CD14-positive monocyte (primary cell): ENCODE data around the gene TMEM184C. TPM values are rescaled to one million over a fixed set of nuclear protein-coding genes. Genes with fewer than 3 reads are reported as not detected.

Experiments used
- DNase-seq, 3 donors: peaks; one replicate each; pipeline ENCODE4 v3.0.0-alpha.2; 2011 to 2022
- H2AFZ ChIP-seq: 2 replicates; pipeline ENCODE4 v1.6.0; 2012; ENCODE audit warnings: mild to moderate bottlenecking, low read depth, low read length, inconsistent platforms; ENCODE audit not compliant: insufficient read depth, poor library complexity, severe bottlenecking
- H3K27ac ChIP-seq, 2 donors: 1 replicate in 1 of 2; 2 replicates in 1 of 2; pipeline ENCODE4 v1.5.1; 2012 to 2013; ENCODE audit warnings: low read length in 2 of 2, control low read depth in 1 of 2, inconsistent platforms in 1 of 2, low read depth in 1 of 2, mild to moderate bottlenecking in 1 of 2
- H3K27me3 ChIP-seq, 2 donors: one replicate each; pipeline versions ENCODE4 v1.6.0 to v1.6.1; 2011 to 2013; ENCODE audit warnings: low read length in 2 of 2; ENCODE audit not compliant: control insufficient read depth in 2 of 2, insufficient read depth in 2 of 2
- H3K36me3 ChIP-seq, 2 donors: replicated peaks in 1 of 2; 1 replicate in 1 of 2; 2 replicates in 1 of 2; pipeline versions ENCODE4 v1.5.1 to v1.6.1; 2012 to 2013; ENCODE audit warnings: low read length in 2 of 2, control low read depth in 1 of 2, inconsistent platforms in 1 of 2, mild to moderate bottlenecking in 1 of 2; ENCODE audit not compliant: insufficient read depth in 2 of 2, control insufficient read depth in 1 of 2
- H3K4me1 ChIP-seq, 2 donors: 1 replicate in 1 of 2; 2 replicates in 1 of 2; pipeline versions ENCODE4 v1.5.1 to v1.6.1; 2012 to 2013; ENCODE audit warnings: low read length in 2 of 2, control low read depth in 1 of 2, inconsistent platforms in 1 of 2, mild to moderate bottlenecking in 1 of 2, moderate library complexity in 1 of 2; ENCODE audit not compliant: insufficient read depth in 2 of 2, control insufficient read depth in 1 of 2
- H3K4me2 ChIP-seq: replicated peaks from 2 replicates; pipeline ENCODE3; 2012; ENCODE audit warnings: low read length, moderate library complexity, mild to moderate bottlenecking; ENCODE audit not compliant: poor library complexity, severe bottlenecking; ENCODE audit errors: extremely low read depth
- H3K4me3 ChIP-seq, 3 experiments: fragments of 200-600 bp in 1 of 3; sonication (generic) in 1 of 3; replicated peaks in 1 of 3; 1 replicate in 2 of 3; 2 replicates in 1 of 3; pipeline ENCODE4 v1.5.1; 2011 to 2013; ENCODE audit warnings: low read length in 3 of 3, mild to moderate bottlenecking in 3 of 3, control low read depth in 2 of 3, low read depth in 2 of 3, inconsistent platforms in 1 of 3, moderate library complexity in 1 of 3
- H3K79me2 ChIP-seq: 2 replicates; pipeline ENCODE4 v1.6.0; 2012; ENCODE audit warnings: mild to moderate bottlenecking, control low read depth, inconsistent platforms, low read length, moderate library complexity; ENCODE audit not compliant: insufficient read depth
- H3K9ac ChIP-seq: 2 replicates; pipeline ENCODE4 v1.6.0; 2017; ENCODE audit warnings: low read length, mild to moderate bottlenecking; ENCODE audit not compliant: insufficient read depth, poor library complexity, severe bottlenecking
- H3K9me3 ChIP-seq, 2 donors: replicated peaks in 1 of 2; 1 replicate in 1 of 2; 2 replicates in 1 of 2; pipeline versions ENCODE4 v1.5.1 to v1.6.1; 2012 to 2013; ENCODE audit warnings: low read length in 2 of 2, control low read depth in 1 of 2; ENCODE audit not compliant: control insufficient read depth in 1 of 2, insufficient read depth in 1 of 2
- H4K20me1 ChIP-seq: 2 replicates; pipeline ENCODE4 v1.6.0; 2012; ENCODE audit warnings: mild to moderate bottlenecking, low read length, control low read depth, moderate library complexity; ENCODE audit not compliant: insufficient read depth
- H3K27ac Mint-ChIP-seq, 7 donors: one replicate each; pipeline ENCODE4 v1.8.0; 2020; ENCODE audit warnings: mild to moderate bottlenecking in 7 of 7, mixed read lengths in 7 of 7, moderate library complexity in 6 of 7, inconsistent platforms in 2 of 7
- H3K27me3 Mint-ChIP-seq, 3 donors: one replicate each; pipeline ENCODE4 v1.8.0; 2021 to 2022; ENCODE audit warnings: low read depth in 3 of 3, mild to moderate bottlenecking in 3 of 3, mixed read lengths in 3 of 3, moderate library complexity in 3 of 3, inconsistent platforms in 1 of 3
- H3K36me3 Mint-ChIP-seq, 2 donors: one replicate each; pipeline ENCODE4 v1.8.0; 2020; ENCODE audit warnings: mixed read lengths in 2 of 2, inconsistent platforms in 1 of 2, mild to moderate bottlenecking in 1 of 2
- H3K4me1 Mint-ChIP-seq: one replicate; pipeline ENCODE4 v1.8.0; 2020; ENCODE audit warnings: mild to moderate bottlenecking, mixed read lengths
- H3K4me3 Mint-ChIP-seq, 2 donors: one replicate each; pipeline ENCODE4 v1.8.0; 2020; ENCODE audit warnings: mild to moderate bottlenecking in 2 of 2, mixed read lengths in 2 of 2, moderate library complexity in 1 of 2
- H3K9me3 Mint-ChIP-seq, 7 donors: one replicate each; pipeline ENCODE4 v1.8.0; 2020 to 2022; ENCODE audit warnings: mixed read lengths in 7 of 7, mild to moderate bottlenecking in 6 of 7, moderate library complexity in 6 of 7, inconsistent platforms in 2 of 7
- WGBS: methylation state at CpG from one replicate; pipeline ENCODE4 v1.1.5; 2013; ENCODE audit warnings: missing lambda C conversion rate; ENCODE audit not compliant: insufficient coverage; 5-methylcytosine and 5-hydroxymethylcytosine counted together
- intact Hi-C, 2 donors: fragments of 100-400 bp; cut with micrococcal nuclease; formaldehyde crosslinking; loops; one replicate each; pipeline versions ENCODE4 v1.15.0 to v1.15.1; 2023
- polyA plus RNA-seq, 3 donors: library from polyadenylated mRNA; depleted of rRNA in 1 of 3; unstranded in 2 of 3; stranded (reverse) in 1 of 3; fragments of 300-500 nt in 2 of 3; fragments of >200 nt in 1 of 3; fragmentation: Illumina TruSeq in 2 of 3; gene quantifications; 1 replicate in 2 of 3; 2 replicates in 1 of 3; pipeline ENCODE4 v1.2.3, GENCODE V29; 2012 to 2021
- TF ChIP-seq, protein P1 (sequence below): fragments of 200-600 bp; IDR thresholded peaks from one replicate; pipeline ENCODE4 v1.8.0; 2022; ENCODE audit warnings: antibody characterized with exemption, mild to moderate bottlenecking

Gene TMEM184C
- polyA plus RNA-seq, 3 donors = 7.5 to 36.4 (median 20.7) TPM

DNA sequence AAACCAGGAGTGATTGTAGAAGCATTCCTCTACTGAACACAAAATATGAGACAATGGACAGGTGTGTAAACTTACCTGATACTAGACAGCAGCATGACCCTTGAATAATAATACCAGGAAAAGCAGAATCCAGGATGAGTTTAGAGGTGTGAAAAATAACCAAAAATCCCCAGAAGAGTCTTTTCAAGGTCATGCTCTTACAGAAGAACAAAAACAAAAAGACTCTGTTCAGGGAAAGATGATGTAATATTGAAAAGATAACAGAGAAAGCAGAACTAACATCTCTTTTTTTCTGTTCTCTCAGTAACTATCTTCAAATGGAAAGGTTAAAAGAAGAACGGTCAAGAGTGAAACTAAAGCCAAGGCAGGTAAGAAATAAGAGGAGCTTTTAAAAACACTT is 100.7 kb downstream of the TMEM184C start:
- Mint-ChIP-seq H3K4me1 (no peaks in the 10 kb centered on the region), H3K4me3 (no peak overlapping the region), H3K27me3 (peaks cover under 1 to 6% (median 4%) of the 10 kb centered on the region in 3 donors), H3K36me3 (no peaks in the 10 kb centered on the region), H3K9me3 (peaks cover 0 to 2% (median 0%) of the 10 kb centered on the region in 7 donors), H3K27ac (no peak overlapping the region)
- Histone ChIP-seq H3K27me3 (no peaks in the 10 kb centered on the region), H3K79me2 (no peaks in the 10 kb centered on the region), H3K36me3 (no peaks in the 10 kb centered on the region), H3K27ac (no peak overlapping the region), H2AFZ (no peak overlapping the region), H3K4me1 (no peaks in the 10 kb centered on the region), H4K20me1 (no peaks in the 10 kb centered on the region), H3K9ac (no peak overlapping the region), H3K9me3 (no peaks in the 10 kb centered on the region), H3K4me2 (no peak overlapping the region), H3K4me3 (no peak overlapping the region)
- no CpG with 5 or more reads among the region's 1 CpG for WGBS
- TF ChIP-seq, protein P1, sequence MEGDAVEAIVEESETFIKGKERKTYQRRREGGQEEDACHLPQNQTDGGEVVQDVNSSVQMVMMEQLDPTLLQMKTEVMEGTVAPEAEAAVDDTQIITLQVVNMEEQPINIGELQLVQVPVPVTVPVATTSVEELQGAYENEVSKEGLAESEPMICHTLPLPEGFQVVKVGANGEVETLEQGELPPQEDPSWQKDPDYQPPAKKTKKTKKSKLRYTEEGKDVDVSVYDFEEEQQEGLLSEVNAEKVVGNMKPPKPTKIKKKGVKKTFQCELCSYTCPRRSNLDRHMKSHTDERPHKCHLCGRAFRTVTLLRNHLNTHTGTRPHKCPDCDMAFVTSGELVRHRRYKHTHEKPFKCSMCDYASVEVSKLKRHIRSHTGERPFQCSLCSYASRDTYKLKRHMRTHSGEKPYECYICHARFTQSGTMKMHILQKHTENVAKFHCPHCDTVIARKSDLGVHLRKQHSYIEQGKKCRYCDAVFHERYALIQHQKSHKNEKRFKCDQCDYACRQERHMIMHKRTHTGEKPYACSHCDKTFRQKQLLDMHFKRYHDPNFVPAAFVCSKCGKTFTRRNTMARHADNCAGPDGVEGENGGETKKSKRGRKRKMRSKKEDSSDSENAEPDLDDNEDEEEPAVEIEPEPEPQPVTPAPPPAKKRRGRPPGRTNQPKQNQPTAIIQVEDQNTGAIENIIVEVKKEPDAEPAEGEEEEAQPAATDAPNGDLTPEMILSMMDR = no peak
- DNase-seq = no peak
- intact Hi-C loops = no loop called here

Other genes with a start within 250 kb of the TMEM184C start
- gene EDNRA, start 136.3 kb upstream of the TMEM184C start, polyA plus RNA-seq = not detected
- gene PRMT9, start 66.8 kb downstream of the TMEM184C start, polyA plus RNA-seq = 1 to 10 TPM; 1.6 to 4.6 (median 2.0) TPM
- 1 to 10 TPM; 1.7 to 4.3 (median 3.0) TPM for gene ARHGAP10, start 114.7 kb downstream of the TMEM184C start, polyA plus RNA-seq